Lung (tissue), 12 donors: ENCODE data around the gene DPYSL5. TPM values are rescaled to one million over a fixed set of nuclear protein-coding genes. Genes with fewer than 3 reads are reported as not detected.

Source experiments
- ATAC-seq: fragments of 200-7000 bp; cut with Tn5 transposase; one replicate; pipeline ENCODE4 v1.9.1; 2020; ENCODE audit warnings: moderate number of reproducible peaks; ENCODE audit not compliant: insufficient read depth, low FRiP score
- DNase-seq, 3 donors: peaks; one replicate each; pipeline ENCODE4 v3.0.0-alpha.2; 2013 to 2017
- H3K27ac ChIP-seq, 2 donors: one replicate each; pipeline ENCODE4 v1.5.1; 2013; ENCODE audit warnings: mild to moderate bottlenecking in 2 of 2, moderate library complexity in 2 of 2, control low read depth in 1 of 2, inconsistent platforms in 1 of 2, low read depth in 1 of 2, low read length in 1 of 2
- H3K27me3 ChIP-seq, 3 donors: one replicate each; pipeline ENCODE4 v1.5.1; 2013; ENCODE audit warnings: low read length in 2 of 3; ENCODE audit not compliant: control insufficient read depth in 3 of 3, insufficient read depth in 3 of 3
- H3K36me3 ChIP-seq, 4 donors: one replicate each; pipeline ENCODE4 v1.5.1; 2013; ENCODE audit warnings: low read length in 4 of 4, mild to moderate bottlenecking in 1 of 4, moderate library complexity in 1 of 4; ENCODE audit not compliant: control insufficient read depth in 4 of 4, insufficient read depth in 4 of 4
- H3K4me1 ChIP-seq, 5 donors: one replicate each; pipeline ENCODE4 v1.5.1; 2013; ENCODE audit warnings: low read length in 5 of 5, mild to moderate bottlenecking in 2 of 5, moderate library complexity in 1 of 5; ENCODE audit not compliant: control insufficient read depth in 5 of 5, insufficient read depth in 5 of 5
- H3K4me3 ChIP-seq: one replicate; pipeline ENCODE4 v1.5.1; 2013; ENCODE audit warnings: mild to moderate bottlenecking, control low read depth, moderate library complexity
- H3K9ac ChIP-seq, 2 donors: one replicate each; pipeline ENCODE4 v1.5.1; 2013; ENCODE audit warnings: low read length in 2 of 2, control low read depth in 1 of 2; ENCODE audit not compliant: insufficient read depth in 1 of 2
- H3K9me3 ChIP-seq, 4 donors: one replicate each; pipeline ENCODE4 v1.5.1; 2013; ENCODE audit warnings: low read length in 3 of 4, mild to moderate bottlenecking in 1 of 4, moderate library complexity in 1 of 4; ENCODE audit not compliant: control insufficient read depth in 4 of 4, insufficient read depth in 3 of 4
- CTCF ChIP-seq: IDR thresholded peaks from 2 replicates; pipeline ENCODE4 v1.5.1; 2012; ENCODE audit warnings: mild to moderate bottlenecking; ENCODE audit errors: control extremely low read depth, extremely low read depth
- WGBS, 2 donors: extraction: QIAGEN DNeasy Blood & Tissue Kit; methylation state at CpG; one replicate each; pipeline ENCODE4 v1.1.7; 2013; 5-methylcytosine and 5-hydroxymethylcytosine counted together
- polyA plus RNA-seq, 2 donors: library from polyadenylated mRNA; stranded (reverse); fragments of 200-250 nt; gene quantifications; one replicate each; pipeline ENCODE4 v1.2.1, GENCODE V29; 2013
- total RNA-seq, 2 donors: library from RNA; depleted of rRNA in 1 of 2; stranded (reverse); fragments of >200 nt in 1 of 2; gene quantifications; one replicate each; pipeline ENCODE4 v1.2.1, GENCODE V29; 2014 to 2021
- donor health status: control.
- donor health status: control.
- donor health status: Bipolar disorder and iron deficiency.
- donor health status: healthy.
- donor health status: DM: yes; HTN: yes; CAD: no.

DPYSL5 gene
- total and polyA plus RNA-seq, 4 donors = 0.09 TPM; not detected in 3

DNA sequence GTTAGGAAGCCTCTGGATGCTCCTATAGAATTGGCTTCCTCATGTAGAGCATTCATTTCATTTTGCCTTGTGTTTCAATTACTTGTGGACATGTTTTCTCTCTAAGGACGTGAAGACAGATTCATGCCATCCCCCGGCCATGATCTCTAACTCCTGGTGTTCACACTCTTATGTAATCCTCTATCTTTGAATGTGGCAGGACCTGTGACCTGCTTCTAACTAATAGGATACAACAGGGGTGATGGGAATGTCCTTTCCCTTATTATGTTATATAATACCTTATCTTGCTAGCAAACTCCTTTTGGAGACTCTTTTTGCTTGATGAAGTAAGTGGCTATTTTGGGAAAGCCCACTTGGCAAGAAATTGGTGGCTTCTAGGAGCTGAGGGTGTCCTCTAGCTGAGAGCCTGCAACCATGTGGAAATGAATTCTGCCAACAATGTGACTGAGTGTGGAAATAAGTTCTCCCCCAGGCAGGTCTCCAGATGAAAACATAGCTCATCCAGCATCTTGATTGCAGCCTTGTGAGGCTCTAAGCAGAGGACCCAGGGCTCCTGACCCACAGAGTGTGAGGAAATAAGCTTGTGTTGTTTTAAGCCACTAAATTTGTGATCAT lies 13.8 kb downstream of the DPYSL5 start:
- Histone ChIP-seq H3K27ac (no peak overlapping the region), H3K9ac (no peak overlapping the region), H3K9me3 (no peaks in the 10 kb centered on the region), H3K4me1 (no peaks in the 10 kb centered on the region), H3K4me3 (no peak overlapping the region), H3K27me3 (peaks cover 5 to 6% (median 5%) of the 10 kb centered on the region in 3 donors), H3K36me3 (no peaks in the 10 kb centered on the region)
- no peak for DNase-seq
- 64 to 88% methylated on average over 2 of the region's 2 CpGs for WGBS, 2 donors
- ATAC-seq = no peak
- TF ChIP-seq CTCF = no peak

DNA sequence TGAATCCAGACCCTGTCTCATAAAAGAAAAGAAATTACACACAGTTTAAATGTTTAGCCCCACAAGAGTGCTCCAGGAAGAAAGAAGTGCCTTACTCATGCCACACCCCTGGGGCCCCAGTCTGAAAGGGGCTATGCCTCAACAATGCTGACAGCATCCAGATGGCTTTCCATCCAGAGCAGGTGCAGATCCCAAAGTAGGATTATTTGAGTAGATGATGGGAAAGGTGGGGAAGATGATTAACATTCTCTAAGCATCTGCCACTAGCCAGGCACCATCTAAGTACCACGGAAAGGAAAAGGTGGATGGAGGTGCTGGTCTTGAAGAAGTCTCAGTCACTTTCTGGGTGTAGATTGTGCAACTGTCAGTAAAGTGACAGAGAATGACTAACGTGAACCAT lies 16.3 kb downstream of the DPYSL5 start:
- no peaks in the 10 kb centered on the region for H3K4me1 ChIP-seq
- no peak overlapping the region for H3K27ac ChIP-seq
- H3K27me3 ChIP-seq = peaks cover 4 to 6% (median 5%) of the 10 kb centered on the region in 3 donors
- no peak for TF ChIP-seq CTCF
- no peaks in the 10 kb centered on the region for H3K36me3 ChIP-seq
- ATAC-seq (no peak), DNase-seq (no peak)
- no peak overlapping the region for H3K4me3 ChIP-seq
- no peaks in the 10 kb centered on the region for H3K9me3 ChIP-seq
- WGBS, 2 donors = 82 to 84% methylated on average over 2 of the region's 2 CpGs
- no peak overlapping the region for H3K9ac ChIP-seq

- H3K4me3 ChIP-seq = no peak overlapping the region
- DNase-seq = no peak
- no peak overlapping the region for H3K27ac ChIP-seq
- peaks cover 4 to 6% (median 5%) of the 10 kb centered on the region in 3 donors for H3K27me3 ChIP-seq
- no peak for ATAC-seq
- no peaks in the 10 kb centered on the region for H3K9me3 ChIP-seq
- 90% methylated on average over 7 of the region's 7 CpGs for WGBS, 2 donors
- H3K4me1 ChIP-seq = no peaks in the 10 kb centered on the region
- no peaks in the 10 kb centered on the region for H3K36me3 ChIP-seq
- no peak for TF ChIP-seq CTCF
- H3K9ac ChIP-seq = no peak overlapping the region
These were observed 16.7 kb downstream of the DPYSL5 start for GRCh38 chr2:26864646-26865045.
